GM19351 (cell line): Measurements from ENCODE around the gene PSTPIP2.
"Not testable (repeated sequence)": the region's sequence is repeated elsewhere in the genome, so short reads cannot be mapped to it uniquely, and the experiment has no call there.

Source experiments
- ATAC-seq: cut with Tn5 transposase; IDR thresholded peaks from one replicate; pipeline ENCODE4 v1.9.1; 2021; ENCODE audit warnings: mild to moderate bottlenecking, moderate library complexity; ENCODE audit not compliant: unreplicated experiment

Gene PSTPIP2

DNA sequence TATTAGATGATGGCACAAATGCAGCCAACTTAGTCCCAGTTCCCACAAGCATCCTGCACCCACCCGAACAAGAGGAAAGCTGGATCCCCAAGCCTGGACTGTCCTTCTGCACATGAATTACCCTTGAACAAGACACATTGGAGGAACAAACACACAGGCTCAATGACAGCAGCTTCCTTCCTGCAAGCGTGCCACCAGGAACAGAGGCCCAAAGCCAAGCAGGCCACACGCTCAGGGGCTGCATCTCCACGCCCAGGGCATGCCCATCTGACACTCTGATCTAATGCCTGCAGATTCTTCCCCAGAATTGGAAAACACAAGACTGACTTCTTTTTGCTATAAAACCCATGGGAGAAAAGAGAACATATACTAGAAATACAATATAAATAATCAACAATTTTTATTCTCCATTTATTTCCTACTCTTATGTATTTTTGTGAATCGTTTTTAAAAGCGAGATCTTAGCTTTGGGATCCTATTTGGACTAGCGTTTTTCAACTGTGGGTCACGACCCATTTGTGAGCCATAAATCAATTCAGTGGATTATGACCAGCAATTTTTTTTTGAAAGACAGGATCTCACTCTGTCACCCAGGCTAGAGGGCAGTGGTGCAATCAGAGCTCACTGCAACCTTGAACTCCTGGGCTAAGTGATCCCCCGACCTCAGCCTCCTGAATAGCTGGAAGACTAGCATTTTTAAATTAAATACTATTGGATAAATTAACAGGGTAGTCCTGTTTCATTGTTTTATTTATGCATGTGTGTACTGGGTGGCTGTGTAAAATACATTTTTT, 34.4 kb downstream of the PSTPIP2 start:
- ATAC-seq = no peak

DNA sequence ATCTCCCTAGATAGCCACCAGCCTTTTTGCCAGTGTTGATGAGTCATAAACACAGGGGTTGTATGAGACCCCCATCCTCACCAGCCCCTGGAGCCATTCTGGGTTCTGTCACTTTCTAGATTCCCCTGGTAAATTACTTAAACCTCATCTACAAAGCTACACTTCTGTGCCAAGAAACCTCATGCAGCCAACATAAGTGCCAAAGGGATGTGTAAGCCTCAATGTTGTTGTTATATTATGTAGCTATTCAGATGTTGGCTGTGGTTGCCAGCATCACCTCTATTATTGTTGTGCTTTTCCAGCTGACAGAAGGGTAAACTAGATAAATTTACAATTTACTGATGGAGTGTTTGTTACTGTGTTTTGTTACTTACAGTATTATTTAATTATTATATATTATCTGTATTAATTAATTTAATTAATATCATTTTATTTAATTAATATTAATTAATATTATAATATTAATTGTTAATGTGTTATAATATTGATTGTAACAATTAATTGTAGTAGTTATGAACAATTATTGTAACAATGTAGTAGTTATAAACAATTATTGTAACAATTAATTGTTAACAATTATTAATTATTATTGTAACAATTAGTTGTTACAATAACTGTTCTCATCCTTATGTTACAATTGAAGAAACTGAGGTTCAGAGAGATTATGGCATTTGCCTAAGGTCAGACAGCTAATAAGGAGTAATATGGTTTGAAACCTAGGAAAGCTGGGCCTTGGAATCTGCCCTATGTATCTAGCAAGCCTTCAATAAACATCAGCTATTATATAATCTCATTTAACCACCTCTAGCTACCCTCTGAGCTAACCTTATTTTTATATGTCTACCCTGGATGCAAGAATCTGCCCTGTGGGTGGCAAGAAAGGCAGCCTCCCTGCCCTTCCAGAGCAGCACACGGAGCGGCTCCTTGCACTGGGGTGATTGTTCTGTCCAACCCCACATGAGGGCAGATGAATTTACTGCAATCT, 36.1 kb downstream of the PSTPIP2 start:
- no peak for ATAC-seq

GRCh38 chr18:46034230-46034629, 37.8 kb downstream of the PSTPIP2 start:
- no peak for ATAC-seq

GRCh38 chr18:46031741-46032140, 40.3 kb downstream of the PSTPIP2 start:
- ATAC-seq = no peak

- no peak for ATAC-seq
Measured at GRCh38 chr18:46028536-46028891, 43.5 kb downstream of the PSTPIP2 start.

DNA sequence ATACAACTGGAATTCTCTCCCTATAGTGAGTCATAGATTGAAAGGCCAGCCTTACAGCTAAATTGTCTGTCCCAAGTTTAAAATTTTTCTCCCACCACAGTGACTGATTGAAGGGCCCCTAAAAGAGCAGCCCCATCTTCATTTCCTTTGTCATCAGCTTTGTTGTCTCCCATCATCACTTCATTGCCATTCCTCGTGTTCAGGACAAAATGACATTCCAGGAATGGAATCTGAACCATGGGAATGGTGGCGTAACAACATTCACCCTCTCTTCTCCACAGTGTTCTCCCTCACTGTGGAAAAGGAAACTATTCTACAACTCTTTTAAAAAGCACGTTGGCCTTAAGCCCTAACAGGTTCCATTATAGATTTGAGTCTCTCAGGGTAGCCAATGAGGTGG, 52.1 kb downstream of the PSTPIP2 start:
- ATAC-seq = no peak

GRCh38 chr18:46013484-46014189, 58.4 kb downstream of the PSTPIP2 start:
- peak; percentile 85 for ATAC-seq

DNA sequence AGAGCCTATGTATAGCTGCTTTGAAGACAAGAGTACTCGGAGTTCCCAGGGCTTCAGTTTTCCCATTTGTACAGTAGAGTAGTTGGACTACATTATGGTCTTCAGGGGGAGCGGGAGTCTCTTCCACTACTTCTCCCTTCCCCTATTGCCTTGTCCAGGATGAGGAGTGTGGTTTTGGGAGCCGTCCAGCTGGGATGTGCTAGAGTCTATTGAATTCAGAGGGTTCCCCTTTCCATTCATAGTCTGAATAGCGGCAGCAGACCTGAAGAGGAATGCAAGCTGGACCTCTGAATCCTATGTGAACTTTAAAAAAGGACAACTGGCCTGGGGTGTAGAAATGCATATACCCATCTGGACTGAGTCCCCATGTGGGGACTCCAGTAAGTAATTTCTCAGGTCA, 61.4 kb downstream of the PSTPIP2 start:
- ATAC-seq = no peak

- no peak for ATAC-seq
Measured at GRCh38 chr18:46010050-46010449, 62.0 kb downstream of the PSTPIP2 start.

- no peak for ATAC-seq
Measured at GRCh38 chr18:46009125-46009840, 62.8 kb downstream of the PSTPIP2 start.

- no peak for ATAC-seq
Measured at GRCh38 chr18:46008531-46008930, 63.5 kb downstream of the PSTPIP2 start.

DNA sequence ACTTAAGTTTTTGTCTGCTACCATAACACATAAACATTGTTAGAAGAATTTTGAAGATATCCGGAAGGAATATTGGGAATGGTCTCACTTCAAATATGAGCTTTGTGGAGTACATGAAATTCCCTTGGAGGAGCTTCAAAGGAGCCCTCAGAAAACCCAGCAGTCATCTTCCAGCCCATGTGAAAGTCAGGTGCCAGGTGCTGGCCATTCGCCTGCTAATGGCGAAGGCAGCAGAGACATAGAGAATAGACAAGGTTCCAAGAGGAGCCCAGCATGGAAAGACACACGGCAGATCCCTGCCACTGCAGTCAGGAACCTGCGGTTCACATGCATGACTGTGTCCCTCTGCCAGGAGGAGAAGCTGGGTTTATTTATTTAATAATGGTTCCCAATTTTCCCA, 64.9 kb downstream of the PSTPIP2 start:
- no peak for ATAC-seq

DNA sequence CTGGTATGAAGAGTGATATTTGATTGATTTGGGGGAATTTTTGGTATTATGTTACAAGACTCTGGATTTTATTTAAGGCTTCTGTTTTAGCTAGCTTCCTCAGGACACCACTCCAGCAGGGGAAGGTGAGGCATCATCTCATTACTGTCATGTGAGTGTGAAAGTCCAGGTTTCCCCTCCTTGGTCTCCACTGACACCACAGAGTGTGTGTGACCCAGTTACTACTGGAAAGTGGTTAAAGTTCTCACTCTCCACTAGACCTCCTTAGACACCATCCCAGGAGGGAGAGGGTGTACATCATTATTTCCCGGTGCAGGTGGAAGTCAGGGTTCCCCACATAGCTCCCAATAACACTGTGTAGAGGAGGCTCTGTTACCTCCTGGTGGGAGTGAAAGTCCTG, 69.1 kb downstream of the PSTPIP2 start:
- ATAC-seq = no peak

GRCh38 chr18:46001892-46002291, 70.2 kb downstream of the PSTPIP2 start:
- ATAC-seq = no peak

GRCh38 chr18:46001074-46001473, 71.0 kb downstream of the PSTPIP2 start:
- ATAC-seq = no peak

DNA sequence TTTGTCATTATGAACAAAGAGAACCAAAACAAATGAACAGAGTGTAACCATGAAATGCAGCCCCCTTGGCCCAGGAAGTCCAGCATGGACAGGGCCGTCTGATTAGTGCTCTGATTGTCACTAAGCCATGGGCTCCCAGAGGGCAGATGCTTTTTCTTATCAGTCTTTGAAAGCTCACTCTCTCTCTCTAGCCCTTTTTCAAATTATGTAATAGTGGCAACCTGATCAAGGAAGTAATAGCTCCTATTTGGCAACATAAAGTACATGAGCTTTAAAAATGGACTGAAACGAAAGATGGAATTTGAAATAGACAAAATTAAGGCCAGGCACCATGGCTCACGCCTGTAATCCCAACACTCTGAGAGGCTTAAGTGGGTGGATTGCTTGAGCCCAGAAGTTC, 72.5 kb downstream of the PSTPIP2 start:
- no peak for ATAC-seq

DNA sequence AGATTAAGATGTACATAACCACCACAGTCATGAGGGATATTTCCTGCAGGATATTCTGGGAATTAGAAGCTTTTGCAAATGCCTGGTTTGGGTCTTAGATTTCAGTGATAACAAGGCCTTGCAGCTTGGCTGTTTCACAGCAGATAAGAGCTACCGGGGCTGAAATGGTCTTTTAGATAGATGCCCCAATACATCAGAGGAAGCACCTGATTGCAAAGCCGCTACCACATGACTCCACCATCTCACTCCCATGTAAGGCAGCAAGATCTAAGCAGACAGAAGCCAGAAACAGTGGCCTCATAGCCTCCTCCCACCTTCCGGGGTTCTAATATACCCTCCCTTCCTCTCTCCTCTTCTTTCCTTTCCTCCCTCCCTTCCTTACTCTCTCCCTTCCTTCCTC, 73.8 kb downstream of the PSTPIP2 start:
- ATAC-seq = no peak

- ATAC-seq = peak; percentile 44
Measured at GRCh38 chr18:45997700-45998151, 74.3 kb downstream of the PSTPIP2 start.

- ATAC-seq = no peak
Measured at GRCh38 chr18:45995461-45995860, 76.6 kb downstream of the PSTPIP2 start.

DNA sequence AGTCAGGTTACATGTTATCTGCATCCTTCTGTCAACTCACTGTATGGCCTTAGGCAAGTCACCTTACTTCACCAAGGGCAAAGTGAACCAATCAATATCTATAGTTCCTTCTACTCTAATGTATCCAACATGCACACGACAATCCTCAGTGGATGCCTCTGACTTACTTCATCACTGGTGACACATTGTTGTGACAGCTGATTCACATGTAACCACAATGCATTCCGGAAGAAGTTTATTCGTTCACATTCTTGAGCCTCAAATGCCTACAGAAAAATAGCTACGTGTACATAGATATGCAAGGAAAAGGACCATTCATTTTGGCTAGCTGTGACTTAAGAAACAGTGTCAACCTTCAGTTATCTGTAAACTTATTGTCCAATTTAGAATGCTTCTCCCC, 78.6 kb downstream of the PSTPIP2 start:
- no peak for ATAC-seq

GRCh38 chr18:45992527-45992926, 79.5 kb downstream of the PSTPIP2 start:
- ATAC-seq = not testable (repeated sequence)
